Activated CD8-positive, alpha-beta T cell treated with anti-CD3 and anti-CD28 coated beads for 36 hours (primary cell): ENCODE results near the gene FAM20C. TPM values are rescaled to one million over a fixed set of nuclear protein-coding genes. Genes with fewer than 3 reads are reported as not detected.

Experiments
- ATAC-seq: fragments of 200-7000 bp; cut with Tn5 transposase; one replicate; pipeline ENCODE4 v1.10.0; 2021; ENCODE audit warnings: mild to moderate bottlenecking, moderate library complexity
- CTCF ChIA-PET: fragments of 350-600 bp; sonication (Branson Sonifier 250); formaldehyde crosslinking; loops from one replicate; lab custom pipeline; 2021; ENCODE audit warnings: antibody characterized with exemption; lab: Charles Lee
- POLR2A ChIA-PET: fragments of 350-600 bp; sonication (Branson Sonifier 250); formaldehyde crosslinking; loops from one replicate; lab custom pipeline; 2021; ENCODE audit warnings: antibody characterized with exemption; lab: Charles Lee
- DNase-seq: peaks from one replicate; pipeline ENCODE4 v3.0.0-alpha.2; 2020
- H3K27ac Mint-ChIP-seq: one replicate; pipeline ENCODE4 v1.8.0; 2021; ENCODE audit warnings: mild to moderate bottlenecking, mixed read lengths
- H3K27me3 Mint-ChIP-seq: one replicate; pipeline ENCODE4 v1.8.0; 2021; ENCODE audit warnings: mixed read lengths
- H3K36me3 Mint-ChIP-seq: one replicate; pipeline ENCODE4 v1.8.0; 2021; ENCODE audit warnings: low read depth, mixed read lengths
- H3K4me1 Mint-ChIP-seq: one replicate; pipeline ENCODE4 v1.8.0; 2021; ENCODE audit warnings: low read depth, mixed read lengths
- H3K4me3 Mint-ChIP-seq: one replicate; pipeline ENCODE4 v1.8.0; 2021; ENCODE audit warnings: mild to moderate bottlenecking, moderate library complexity, mixed read lengths
- H3K9me3 Mint-ChIP-seq: one replicate; pipeline ENCODE4 v1.8.0; 2021; ENCODE audit warnings: mixed read lengths
- CTCF ChIP-seq: fragments of 200-600 bp; IDR thresholded peaks from one replicate; pipeline ENCODE4 v1.8.0; 2022; ENCODE audit warnings: antibody characterized with exemption, mild to moderate bottlenecking
- intact Hi-C: fragments of 100-400 bp; cut with micrococcal nuclease; formaldehyde crosslinking; loops from one replicate; pipeline ENCODE4 v1.10.0; 2022
- total RNA-seq, 2 experiments: library from RNA; stranded (reverse); gene quantifications; one replicate each; pipeline ENCODE4 v1.2.3, GENCODE V29; 2021

Gene FAM20C
- total RNA-seq, 2 experiments from 2014 or later = 0.29 to 1.1 TPM

GRCh38 chr7:286266-286665 lies 93.9 kb downstream of the FAM20C start:
- peaks cover 16% of the 10 kb centered on the region for H3K27me3 Mint-ChIP-seq
- intact Hi-C loops = no loop called here
- DNase-seq (no peak), ATAC-seq (no peak)
- no peak overlapping the region for H3K27ac Mint-ChIP-seq
- H3K36me3 Mint-ChIP-seq = no peaks in the 10 kb centered on the region
- CTCF ChIA-PET = no interaction called here
- no peak overlapping the region for H3K4me3 Mint-ChIP-seq
- no peaks in the 10 kb centered on the region for H3K4me1 Mint-ChIP-seq
- POLR2A ChIA-PET = no interaction called here
- TF ChIP-seq CTCF = no peak
- H3K9me3 Mint-ChIP-seq = no peaks in the 10 kb centered on the region

GRCh38 chr7:288671-289101 lies 96.3 kb downstream of the FAM20C start:
- Mint-ChIP-seq H3K4me1 (no peaks in the 10 kb centered on the region), H3K27ac (no peak overlapping the region), H3K9me3 (no peaks in the 10 kb centered on the region), H3K4me3 (no peak overlapping the region), H3K36me3 (no peaks in the 10 kb centered on the region), H3K27me3 (peaks cover 27% of the 10 kb centered on the region)
- POLR2A ChIA-PET = no interaction called here
- TF ChIP-seq CTCF = no peak
- intact Hi-C loops = no loop called here
- CTCF ChIA-PET = no interaction called here
- DNase-seq (no peak), ATAC-seq (no peak)

- no peak overlapping the region for H3K4me3 Mint-ChIP-seq
- no peaks in the 10 kb centered on the region for H3K4me1 Mint-ChIP-seq
- intact Hi-C loops = no loop called here
- no peak overlapping the region for H3K27ac Mint-ChIP-seq
- CTCF ChIA-PET = no interaction called here
- H3K36me3 Mint-ChIP-seq = no peaks in the 10 kb centered on the region
- POLR2A ChIA-PET = no interaction called here
- H3K9me3 Mint-ChIP-seq = no peaks in the 10 kb centered on the region
- TF ChIP-seq CTCF = no peak
- H3K27me3 Mint-ChIP-seq = peaks cover 27% of the 10 kb centered on the region
- ATAC-seq (no peak), DNase-seq (no peak)
Measured at GRCh38 chr7:289209-289755, 96.9 kb downstream of the FAM20C start.

GRCh38 chr7:289756-290553 lies 97.6 kb downstream of the FAM20C start, which contains the start of gene FOXL3:
TSS of gene FOXL3 (plus strand) at chr7:290170. CDS start at chr7:290170, 0 bp downstream.
- no peak for TF ChIP-seq CTCF
- DNase-seq (no peak), ATAC-seq (no peak)
- intact Hi-C loops = no loop called here
- ChIA-PET CTCF (no interaction called here), POLR2A (no interaction called here)
- Mint-ChIP-seq H3K36me3 (no peaks in the 10 kb centered on the region), H3K27ac (no peak within 1 kb of the TSS), H3K4me3 (no peak within 1 kb of the TSS), H3K4me1 (no peaks in the 10 kb centered on the region), H3K9me3 (no peaks in the 10 kb centered on the region), H3K27me3 (peaks cover 32% of the 10 kb centered on the region)
